ENCODE data around the gene IL18BP. TPM values are rescaled to one million over a fixed set of nuclear protein-coding genes. Genes with fewer than 3 reads are reported as not detected.

IL18BP gene
- total RNA-seq (2014; rRNA removed; shearing (Covaris generic); ENCODE audit: low replicate concordance), result 1.0 and 4.3 TPM in 2 replicates

GRCh38 chr11:71998649-71999310 is at the start of gene IL18BP:
IL18BP (plus strand) TSS chr11:71998909; CDS start chr11:71999985, 1,076 bp downstream.
- in situ Hi-C loops (cut with HindIII; ENCODE audit: low pct_unique_long_range_greater_than_20kb, low sequenced_read_pairs), result no loop called here
- no peak for DNase-seq (ENCODE audit: low read depth)

- in situ Hi-C loops (cut with HindIII; ENCODE audit: low pct_unique_long_range_greater_than_20kb, low sequenced_read_pairs), result no loop called here
- DNase-seq (ENCODE audit: low read depth), result no peak
These were observed 49.7 kb upstream of the IL18BP start for GRCh38 chr11:71949034-71949433.

- in situ Hi-C loops (cut with HindIII; ENCODE audit: low pct_unique_long_range_greater_than_20kb, low sequenced_read_pairs), result no loop called here
- no peak for DNase-seq (ENCODE audit: low read depth)
These were observed 46.9 kb upstream of the IL18BP start for GRCh38 chr11:71951741-71952310.

GRCh38 chr11:71955898-71956456 is 42.7 kb upstream of the IL18BP start:
- DNase-seq (ENCODE audit: low read depth), result no peak
- in situ Hi-C loops (cut with HindIII; ENCODE audit: low pct_unique_long_range_greater_than_20kb, low sequenced_read_pairs), result no loop called here

- in situ Hi-C loops (cut with HindIII; ENCODE audit: low pct_unique_long_range_greater_than_20kb, low sequenced_read_pairs), result no loop called here
- DNase-seq (ENCODE audit: low read depth), result peak; percentile 82
These were observed 36.2 kb upstream of the IL18BP start for GRCh38 chr11:71962428-71963038.

GRCh38 chr11:71963468-71963867 is 35.2 kb upstream of the IL18BP start:
- in situ Hi-C loops (cut with HindIII; ENCODE audit: low pct_unique_long_range_greater_than_20kb, low sequenced_read_pairs), result no loop called here
- no peak for DNase-seq (ENCODE audit: low read depth)

GRCh38 chr11:71964641-71965040 is 34.1 kb upstream of the IL18BP start:
- no peak for DNase-seq (ENCODE audit: low read depth)
- in situ Hi-C loops (cut with HindIII; ENCODE audit: low pct_unique_long_range_greater_than_20kb, low sequenced_read_pairs), result no loop called here

- no peak for DNase-seq (ENCODE audit: low read depth)
- in situ Hi-C loops (cut with HindIII; ENCODE audit: low pct_unique_long_range_greater_than_20kb, low sequenced_read_pairs), result no loop called here
These were observed 27.0 kb upstream of the IL18BP start for GRCh38 chr11:71971680-71972079.

- DNase-seq (ENCODE audit: low read depth), result no peak
- in situ Hi-C loops (cut with HindIII; ENCODE audit: low pct_unique_long_range_greater_than_20kb, low sequenced_read_pairs), result no loop called here
These were observed 22.2 kb upstream of the IL18BP start for GRCh38 chr11:71976551-71976950.

GRCh38 chr11:71977090-71977489 is 21.6 kb upstream of the IL18BP start:
- DNase-seq (ENCODE audit: low read depth), result no peak

GRCh38 chr11:71977743-71978418 is 20.8 kb upstream of the IL18BP start:
- in situ Hi-C loops (cut with HindIII; ENCODE audit: low pct_unique_long_range_greater_than_20kb, low sequenced_read_pairs), result no loop called here
- DNase-seq (ENCODE audit: low read depth), result no peak

More at GRCh38 chr11:71977090-71977489, 21.6 kb upstream of the IL18BP start:
- in situ Hi-C loops (cut with HindIII; ENCODE audit: low pct_unique_long_range_greater_than_20kb, low sequenced_read_pairs), result no loop called here

- in situ Hi-C loops (cut with HindIII; ENCODE audit: low pct_unique_long_range_greater_than_20kb, low sequenced_read_pairs), result no loop called here
- DNase-seq (ENCODE audit: low read depth), result no peak
These were observed 19.6 kb upstream of the IL18BP start for GRCh38 chr11:71979094-71979493.

GRCh38 chr11:71979602-71980001 is 19.1 kb upstream of the IL18BP start:
- in situ Hi-C loops (cut with HindIII; ENCODE audit: low pct_unique_long_range_greater_than_20kb, low sequenced_read_pairs), result no loop called here

GRCh38 chr11:71986131-71986530 is 12.6 kb upstream of the IL18BP start:
- in situ Hi-C loops (cut with HindIII; ENCODE audit: low pct_unique_long_range_greater_than_20kb, low sequenced_read_pairs), result no loop called here
- DNase-seq (ENCODE audit: low read depth), result no peak

More at GRCh38 chr11:71979602-71980001, 19.1 kb upstream of the IL18BP start:
- no peak for DNase-seq (ENCODE audit: low read depth)

GRCh38 chr11:71987521-71987920 is 11.2 kb upstream of the IL18BP start:
- no peak for DNase-seq (ENCODE audit: low read depth)
- in situ Hi-C loops (cut with HindIII; ENCODE audit: low pct_unique_long_range_greater_than_20kb, low sequenced_read_pairs), result no loop called here

- no peak for DNase-seq (ENCODE audit: low read depth)
- in situ Hi-C loops (cut with HindIII; ENCODE audit: low pct_unique_long_range_greater_than_20kb, low sequenced_read_pairs), result no loop called here
These were observed 10.7 kb upstream of the IL18BP start for GRCh38 chr11:71988050-71988449.

GRCh38 chr11:71990701-71991100 is 8.0 kb upstream of the IL18BP start:
- in situ Hi-C loops (cut with HindIII; ENCODE audit: low pct_unique_long_range_greater_than_20kb, low sequenced_read_pairs), result no loop called here
- no peak for DNase-seq (ENCODE audit: low read depth)

- in situ Hi-C loops (cut with HindIII; ENCODE audit: low pct_unique_long_range_greater_than_20kb, low sequenced_read_pairs), result no loop called here
- DNase-seq (ENCODE audit: low read depth), result no peak
These were observed 7.2 kb upstream of the IL18BP start for GRCh38 chr11:71991494-71991893.
